ENCODE results near the gene NDUFA9. TPM values are rescaled to one million over a fixed set of nuclear protein-coding genes. Genes with fewer than 3 reads are reported as not detected.

NDUFA9 gene
- 10 to 100 TPM; 18.7 to 56.1 (median 32.7) TPM for total RNA-seq

DNA sequence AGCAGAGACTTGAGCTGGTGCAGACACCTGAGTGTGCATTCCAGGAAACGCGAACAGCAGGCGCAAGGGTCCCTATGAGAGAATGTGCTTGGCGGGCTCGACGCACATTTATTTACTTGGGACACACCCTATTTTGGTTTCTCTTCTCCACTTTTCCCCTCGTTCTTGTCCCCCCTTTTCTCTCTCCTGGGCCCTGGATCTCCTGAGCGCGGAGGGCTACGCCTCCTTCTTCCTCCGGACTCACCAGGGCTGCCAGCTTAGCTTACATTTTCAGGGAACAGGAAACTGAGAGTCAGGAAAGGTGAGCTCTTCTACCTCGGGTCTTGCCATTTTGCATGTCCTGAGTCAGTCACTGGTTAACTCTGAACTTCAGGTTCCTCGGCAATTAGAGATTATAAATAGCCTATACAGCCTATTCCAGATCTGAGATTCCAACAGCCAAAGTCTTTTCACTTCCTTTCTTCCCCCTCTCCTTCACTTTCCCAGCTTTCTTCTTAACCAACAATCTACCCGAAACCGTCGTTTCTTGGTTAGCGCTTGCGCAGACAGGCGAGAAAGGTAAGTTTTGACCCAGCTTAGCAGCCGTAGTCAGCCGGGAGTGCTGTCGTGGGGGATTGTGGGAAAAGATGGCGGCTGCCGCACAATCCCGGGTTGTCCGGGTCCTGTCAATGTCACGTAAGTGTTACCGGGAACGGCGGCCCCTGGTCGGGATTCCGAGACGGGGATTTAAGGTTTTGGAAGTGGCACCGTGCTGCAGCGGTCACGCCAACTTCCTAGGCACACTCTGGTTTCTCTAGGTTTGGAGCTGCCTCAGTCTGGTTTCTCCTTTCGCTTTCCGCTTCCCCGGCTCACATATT, at the start of gene NDUFA9, which contains the start of gene AKAP3:
NDUFA9 (plus strand) TSS at position 614 of the 857 bp plus-strand sequence; CDS start at position 627, 13 bp downstream.
AKAP3 (minus strand) TSS at position 551 of the 857 bp plus-strand sequence. CDS start 10,855 bp downstream, outside the sequence.
- H3K36me3 ChIP-seq, result no peaks in the 10 kb centered on the region
- no peaks in the 10 kb centered on the region for H3K9me3 ChIP-seq
- H3K4me3 ChIP-seq, result peak within 1 kb of the TSS; percentile 59 to 85 (median 73)
- peak; percentile 95 for DNase-seq (ENCODE audit: extremely low spot score)
- no peaks in the 10 kb centered on the region for H3K27me3 ChIP-seq
- peaks cover 36 to 54% (median 43%) of the 10 kb centered on the region in 4 donors for H3K4me1 ChIP-seq
- peak within 1 kb of the TSS; percentile 74 to 88 (median 86) for H3K27ac ChIP-seq (replicated peaks in 1 of 4)
- intact Hi-C loops (cut with DNase I), result loop anchor here (5.0 kb wide), 1 partner anchor 36 kb away; no protein-coding TSS in a partner anchor
- WGBS, result under 1% methylated on average over 33 of the region's 39 CpGs
- TF ChIP-seq POLR2AphosphoS5 (IDR thresholded peaks at IDR 0.05) (peak; percentile 77 to 93), EP300 (IDR thresholded peaks at IDR 0.05) (no peak), POLR2A (IDR thresholded peaks at IDR 0.05; ENCODE audit: low read depth) (no peak), CTCF (IDR thresholded peaks at IDR 0.05) (peak in 1 of 3 experiments; percentile 25)

DNA sequence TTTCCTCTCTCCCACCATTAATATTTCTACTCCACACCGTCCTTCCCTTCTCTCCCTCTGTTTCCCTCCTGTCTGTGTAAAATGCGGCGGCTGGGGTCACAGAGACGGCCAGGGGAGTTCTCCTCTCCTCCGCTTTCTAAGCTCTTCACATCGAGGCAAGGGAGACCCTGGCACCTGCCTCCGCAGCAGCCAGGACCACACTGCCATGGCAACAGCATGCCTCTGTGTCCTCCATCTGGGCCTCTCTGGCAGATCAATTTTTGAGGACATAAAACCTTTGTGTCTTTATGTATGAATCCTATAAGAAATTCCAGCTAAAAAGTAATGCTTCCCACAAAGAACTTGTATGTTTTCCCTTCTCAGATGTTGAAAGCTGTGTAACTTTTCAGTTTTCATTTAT, 45.5 kb upstream of the NDUFA9 start:
- Histone ChIP-seq H3K36me3 (peaks cover 0 to 5% (median 0%) of the 10 kb centered on the region in 4 donors), H3K27me3 (no peaks in the 10 kb centered on the region), H3K4me1 (peaks cover 16 to 24% (median 23%) of the 10 kb centered on the region in 4 donors), H3K4me3 (no peak overlapping the region), H3K27ac (replicated peaks in 1 of 4) (no peak overlapping the region), H3K9me3 (no peaks in the 10 kb centered on the region)
- WGBS, result 69% methylated on average over 7 of the region's 7 CpGs
- intact Hi-C loops (cut with DNase I), result no loop called here
- TF ChIP-seq POLR2A (IDR thresholded peaks at IDR 0.05; ENCODE audit: low read depth) (no peak), EP300 (IDR thresholded peaks at IDR 0.05) (no peak), CTCF (IDR thresholded peaks at IDR 0.05) (no peak), POLR2AphosphoS5 (IDR thresholded peaks at IDR 0.05) (no peak)
- peak; percentile 12 for DNase-seq (ENCODE audit: extremely low spot score)

- no peak for TF ChIP-seq POLR2AphosphoS5 (IDR thresholded peaks at IDR 0.05)
- no peak for TF ChIP-seq POLR2A (IDR thresholded peaks at IDR 0.05; ENCODE audit: low read depth)
- TF ChIP-seq CTCF (IDR thresholded peaks at IDR 0.05), result no peak
- TF ChIP-seq EP300 (IDR thresholded peaks at IDR 0.05), result no peak
- intact Hi-C loops (cut with DNase I), result no loop called here
- Histone ChIP-seq H3K27me3 (no peaks in the 10 kb centered on the region), H3K4me1 (peaks cover 16 to 25% (median 23%) of the 10 kb centered on the region in 4 donors), H3K27ac (replicated peaks in 1 of 4) (no peak overlapping the region), H3K36me3 (peaks cover 0 to 5% (median 0%) of the 10 kb centered on the region in 4 donors), H3K9me3 (no peaks in the 10 kb centered on the region), H3K4me3 (no peak overlapping the region)
- 29% methylated on average over 1 of the region's 1 CpG for WGBS
- no peak for DNase-seq (ENCODE audit: extremely low spot score)
Measured at GRCh38 chr12:4603946-4604345, 45.0 kb upstream of the NDUFA9 start.

- Histone ChIP-seq H3K4me3 (peak overlapping the region; percentile 67 to 88 (median 78)), H3K27me3 (no peaks in the 10 kb centered on the region), H3K36me3 (peaks cover 0 to 5% (median under 1%) of the 10 kb centered on the region in 4 donors), H3K9me3 (no peaks in the 10 kb centered on the region), H3K27ac (replicated peaks in 1 of 4) (peak overlapping the region; percentile 73 to 83 (median 76)), H3K4me1 (peaks cover 16 to 25% (median 23%) of the 10 kb centered on the region in 4 donors)
- peak; percentile 96 for DNase-seq (ENCODE audit: extremely low spot score)
- intact Hi-C loops (cut with DNase I), result no loop called here
- TF ChIP-seq CTCF (IDR thresholded peaks at IDR 0.05) (peak; percentile 97 to 100 (median 97)), POLR2A (IDR thresholded peaks at IDR 0.05; ENCODE audit: low read depth) (no peak), POLR2AphosphoS5 (IDR thresholded peaks at IDR 0.05) (peak; percentile 53 to 76)
- WGBS, result 0% methylated on average over 9 of the region's 25 CpGs
Measured at GRCh38 chr12:4604684-4605193, 44.2 kb upstream of the NDUFA9 start.
